NCI-H748 (cell line): ENCODE measurements around the gene SDK2.

Source experiments
- DNase-seq: peaks from one replicate; lab custom pipeline; 2025; ENCODE audit not compliant: unreplicated experiment; lab: John Stamatoyannopoulos, UW

The SDK2 gene

GRCh38 chr17:73371285-73371684, 273.0 kb downstream of the SDK2 start:
- no peak for DNase-seq

- DNase-seq = peak; percentile 51
Observed at GRCh38 chr17:73369817-73370490, 274.3 kb downstream of the SDK2 start.

- DNase-seq = no peak
Observed at GRCh38 chr17:73369111-73369521, 275.1 kb downstream of the SDK2 start.

GRCh38 chr17:73368085-73368631, 276.1 kb downstream of the SDK2 start:
- DNase-seq = no peak

- DNase-seq = no peak
Observed at GRCh38 chr17:73365906-73366623, 278.2 kb downstream of the SDK2 start.

GRCh38 chr17:73365301-73365874, 278.9 kb downstream of the SDK2 start:
- no peak for DNase-seq

GRCh38 chr17:73364155-73364522, 280.1 kb downstream of the SDK2 start:
- no peak for DNase-seq

GRCh38 chr17:73363442-73364154, 280.6 kb downstream of the SDK2 start:
- no peak for DNase-seq

GRCh38 chr17:73362697-73363096, 281.5 kb downstream of the SDK2 start:
- no peak for DNase-seq

GRCh38 chr17:73360961-73361761, 283.1 kb downstream of the SDK2 start:
- DNase-seq = no peak

GRCh38 chr17:73359987-73360410, 284.2 kb downstream of the SDK2 start:
- no peak for DNase-seq

GRCh38 chr17:73359352-73359751, 284.9 kb downstream of the SDK2 start:
- DNase-seq = no peak

GRCh38 chr17:73358668-73359067, 285.6 kb downstream of the SDK2 start:
- no peak for DNase-seq

GRCh38 chr17:73357981-73358380, 286.3 kb downstream of the SDK2 start:
- DNase-seq = no peak

- no peak for DNase-seq
Observed at GRCh38 chr17:73357318-73357717, 286.9 kb downstream of the SDK2 start.

GRCh38 chr17:73356561-73357170, 287.6 kb downstream of the SDK2 start:
- no peak for DNase-seq

GRCh38 chr17:73354423-73355284, 289.6 kb downstream of the SDK2 start:
- DNase-seq = no peak

- no peak for DNase-seq
Observed at GRCh38 chr17:73352261-73352660, 292.0 kb downstream of the SDK2 start.

- DNase-seq = no peak
Observed at GRCh38 chr17:73351764-73352163, 292.5 kb downstream of the SDK2 start.
